ENCODE data around the gene PRR16. TPM values are rescaled to one million over a fixed set of nuclear protein-coding genes. Genes with fewer than 3 reads are reported as not detected.

The PRR16 gene
- total and polyA plus RNA-seq, 2 of the 13 experiments (the other 11 are each of a cell fraction or from before 2014, with no cell fraction given): not detected

DNA sequence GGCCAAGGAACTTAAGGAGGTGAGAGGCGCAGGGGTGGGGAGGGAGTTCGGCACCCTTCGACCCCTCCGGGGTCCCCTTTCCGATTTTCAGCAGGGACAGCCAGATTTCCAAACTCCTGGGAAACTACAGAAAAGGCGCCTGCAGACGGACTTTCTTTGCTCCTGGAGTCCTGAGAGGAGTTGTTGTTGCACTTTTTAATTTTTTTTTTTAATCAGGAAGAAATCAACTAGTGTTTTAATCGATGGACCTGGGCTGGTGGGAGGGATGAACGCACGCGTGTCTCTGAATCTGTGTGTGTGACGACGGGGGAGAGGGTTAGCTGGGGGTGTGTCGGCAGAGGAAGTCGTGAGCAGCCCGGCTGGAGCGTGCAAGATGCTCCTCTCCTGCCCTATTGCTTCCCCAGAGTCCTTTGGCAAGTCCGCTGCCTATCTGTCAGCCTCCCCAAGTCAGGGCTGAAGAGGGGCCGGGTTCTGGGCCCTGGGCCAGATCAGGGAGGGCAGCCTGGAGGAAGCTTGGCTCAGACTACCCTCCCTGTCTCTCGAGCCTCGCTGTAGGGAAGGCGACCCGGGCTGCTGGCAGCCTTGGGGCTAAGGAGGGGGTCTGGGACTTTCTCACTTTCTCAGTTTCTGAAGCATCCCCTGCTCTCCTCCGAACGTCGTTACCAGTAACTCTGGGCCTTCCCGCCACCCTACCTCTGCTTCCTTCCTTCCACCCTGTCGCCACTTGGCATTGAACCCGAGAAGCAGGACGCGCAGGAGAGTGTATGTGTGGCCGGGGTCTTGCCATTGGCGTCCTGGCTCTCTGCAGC, 731 bp downstream of the PRR16 start:
- Histone ChIP-seq H3K4me1 (ENCODE audit: insufficient read depth, low read length) (peaks cover 16% of the 10 kb centered on the region; the same call in 1 of the 2 replicates), H3K27me3 (ENCODE audit: control insufficient read depth in 1 of 2, insufficient read depth in 2 of 2, low read length in 2 of 2) (peaks cover 4 to 29% of the 10 kb centered on the region in 2 experiments), H3K27ac (ENCODE audit: extremely low read length, insufficient read depth, low read length) (no peak overlapping the region), H3K4me3 (replicated peaks in 1 of 3; ENCODE audit: insufficient read depth in 1 of 3, low read depth in 2 of 3, low read length in 3 of 3) (peak overlapping the region in 1 of 3 experiments; percentile 66; a peak in 3 of 6 replicates), H4K20me1 (ENCODE audit: insufficient read depth, low read length) (no peaks in the 10 kb centered on the region), H3K36me3 (replicated peaks in 1 of 2; ENCODE audit: control insufficient read depth in 1 of 2, insufficient read depth in 2 of 2, low read length in 2 of 2) (no peaks in the 10 kb centered on the region), H3K4me2 (ENCODE audit: low read depth, low read length) (peak overlapping the region; percentile 71), H3K79me2 (ENCODE audit: insufficient read depth, low read length) (no peaks in the 10 kb centered on the region), H3K9ac (ENCODE audit: insufficient read depth, low read depth, low read length) (no peak overlapping the region), H3K9me3 (ENCODE audit: low read length) (no peaks in the 10 kb centered on the region), H2AFZ (ENCODE audit: low read length) (peak overlapping the region; percentile 42)
- CTCF ChIA-PET (ENCODE audit: low intra/inter-chr PET ratio, low total read pairs): no interaction called here
- FAIRE-seq (no peak), ATAC-seq (peak; percentile 59), DNase-seq (ENCODE audit: low spot score) (no peak)
- TF ChIP-seq, protein P1, sequence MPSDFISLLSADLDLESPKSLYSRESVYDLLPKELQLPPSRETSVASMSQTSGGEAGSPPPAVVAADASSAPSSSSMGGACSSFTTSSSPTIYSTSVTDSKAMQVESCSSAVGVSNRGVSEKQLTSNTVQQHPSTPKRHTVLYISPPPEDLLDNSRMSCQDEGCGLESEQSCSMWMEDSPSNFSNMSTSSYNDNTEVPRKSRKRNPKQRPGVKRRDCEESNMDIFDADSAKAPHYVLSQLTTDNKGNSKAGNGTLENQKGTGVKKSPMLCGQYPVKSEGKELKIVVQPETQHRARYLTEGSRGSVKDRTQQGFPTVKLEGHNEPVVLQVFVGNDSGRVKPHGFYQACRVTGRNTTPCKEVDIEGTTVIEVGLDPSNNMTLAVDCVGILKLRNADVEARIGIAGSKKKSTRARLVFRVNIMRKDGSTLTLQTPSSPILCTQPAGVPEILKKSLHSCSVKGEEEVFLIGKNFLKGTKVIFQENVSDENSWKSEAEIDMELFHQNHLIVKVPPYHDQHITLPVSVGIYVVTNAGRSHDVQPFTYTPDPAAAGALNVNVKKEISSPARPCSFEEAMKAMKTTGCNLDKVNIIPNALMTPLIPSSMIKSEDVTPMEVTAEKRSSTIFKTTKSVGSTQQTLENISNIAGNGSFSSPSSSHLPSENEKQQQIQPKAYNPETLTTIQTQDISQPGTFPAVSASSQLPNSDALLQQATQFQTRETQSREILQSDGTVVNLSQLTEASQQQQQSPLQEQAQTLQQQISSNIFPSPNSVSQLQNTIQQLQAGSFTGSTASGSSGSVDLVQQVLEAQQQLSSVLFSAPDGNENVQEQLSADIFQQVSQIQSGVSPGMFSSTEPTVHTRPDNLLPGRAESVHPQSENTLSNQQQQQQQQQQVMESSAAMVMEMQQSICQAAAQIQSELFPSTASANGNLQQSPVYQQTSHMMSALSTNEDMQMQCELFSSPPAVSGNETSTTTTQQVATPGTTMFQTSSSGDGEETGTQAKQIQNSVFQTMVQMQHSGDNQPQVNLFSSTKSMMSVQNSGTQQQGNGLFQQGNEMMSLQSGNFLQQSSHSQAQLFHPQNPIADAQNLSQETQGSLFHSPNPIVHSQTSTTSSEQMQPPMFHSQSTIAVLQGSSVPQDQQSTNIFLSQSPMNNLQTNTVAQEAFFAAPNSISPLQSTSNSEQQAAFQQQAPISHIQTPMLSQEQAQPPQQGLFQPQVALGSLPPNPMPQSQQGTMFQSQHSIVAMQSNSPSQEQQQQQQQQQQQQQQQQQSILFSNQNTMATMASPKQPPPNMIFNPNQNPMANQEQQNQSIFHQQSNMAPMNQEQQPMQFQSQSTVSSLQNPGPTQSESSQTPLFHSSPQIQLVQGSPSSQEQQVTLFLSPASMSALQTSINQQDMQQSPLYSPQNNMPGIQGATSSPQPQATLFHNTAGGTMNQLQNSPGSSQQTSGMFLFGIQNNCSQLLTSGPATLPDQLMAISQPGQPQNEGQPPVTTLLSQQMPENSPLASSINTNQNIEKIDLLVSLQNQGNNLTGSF (CRISPR knock-in tag; IDR thresholded peaks at IDR 0.05): no peak
- TF ChIP-seq BCL6 (CRISPR knock-in tag; IDR thresholded peaks at IDR 0.05) (no peak), ZNF672 (CRISPR knock-in tag; IDR thresholded peaks at IDR 0.05) (no peak), ARNT (IDR thresholded peaks at IDR 0.05) (no peak), ZNF879 (CRISPR knock-in tag; IDR thresholded peaks at IDR 0.05) (no peak), PAX8 (CRISPR knock-in tag; IDR thresholded peaks at IDR 0.05; ENCODE audit: borderline replicate concordance) (no peak), ZNF496 (CRISPR knock-in tag; IDR thresholded peaks at IDR 0.05; ENCODE audit: insufficient replicate concordance) (no peak), NAIF1 (CRISPR knock-in tag; IDR thresholded peaks at IDR 0.05; ENCODE audit: borderline replicate concordance) (no peak), ZNF510 (CRISPR knock-in tag; IDR thresholded peaks at IDR 0.05; ENCODE audit: low read depth) (no peak), ZFP82 (CRISPR knock-in tag; IDR thresholded peaks at IDR 0.05; ENCODE audit: borderline replicate concordance) (no peak), MAF1 (CRISPR knock-in tag; IDR thresholded peaks at IDR 0.05; ENCODE audit: borderline replicate concordance) (no peak), PTBP1 (IDR thresholded peaks at IDR 0.05; ENCODE audit: low read depth, low read length, poor library complexity, severe bottlenecking) (no peak)
- TF ChIP-seq, protein P2, sequence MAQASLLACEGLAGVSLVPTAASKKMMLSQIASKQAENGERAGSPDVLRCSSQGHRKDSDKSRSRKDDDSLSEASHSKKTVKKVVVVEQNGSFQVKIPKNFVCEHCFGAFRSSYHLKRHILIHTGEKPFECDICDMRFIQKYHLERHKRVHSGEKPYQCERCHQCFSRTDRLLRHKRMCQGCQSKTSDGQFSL (CRISPR knock-in tag; IDR thresholded peaks at IDR 0.05): no peak
- TF ChIP-seq, protein P3, sequence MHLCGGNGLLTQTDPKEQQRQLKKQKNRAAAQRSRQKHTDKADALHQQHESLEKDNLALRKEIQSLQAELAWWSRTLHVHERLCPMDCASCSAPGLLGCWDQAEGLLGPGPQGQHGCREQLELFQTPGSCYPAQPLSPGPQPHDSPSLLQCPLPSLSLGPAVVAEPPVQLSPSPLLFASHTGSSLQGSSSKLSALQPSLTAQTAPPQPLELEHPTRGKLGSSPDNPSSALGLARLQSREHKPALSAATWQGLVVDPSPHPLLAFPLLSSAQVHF (CRISPR knock-in tag; IDR thresholded peaks at IDR 0.05): no peak
- TF ChIP-seq, protein P4, sequence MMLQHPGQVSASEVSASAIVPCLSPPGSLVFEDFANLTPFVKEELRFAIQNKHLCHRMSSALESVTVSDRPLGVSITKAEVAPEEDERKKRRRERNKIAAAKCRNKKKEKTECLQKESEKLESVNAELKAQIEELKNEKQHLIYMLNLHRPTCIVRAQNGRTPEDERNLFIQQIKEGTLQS (CRISPR knock-in tag; IDR thresholded peaks at IDR 0.05): no peak
- POLR2A ChIA-PET: no interaction called here
- 16% methylated on average over 27 of the region's 33 CpGs for WGBS (ENCODE audit: low lambda C conversion rate)
- in situ Hi-C loops (cut with HindIII; ENCODE audit: extremely low pct_ligation_motif_present, low pct_unique_long_range_greater_than_20kb) (no loop called here), intact Hi-C loops (cut with micrococcal nuclease; ENCODE audit: unreplicated experiment) (no loop called here)
- no TSS peak for BruUV-seq (replicated peaks)
